ENCODE results near the gene HOXD12.

HOXD12 gene

GRCh38 chr2:176122683-176123410 lies 23.3 kb downstream of the HOXD12 start, which contains the start of gene HOXD9:
HOXD9 (plus strand) TSS chr2:176122719; CDS start chr2:176122769, 50 bp downstream.
- no peak for DNase-seq

DNA sequence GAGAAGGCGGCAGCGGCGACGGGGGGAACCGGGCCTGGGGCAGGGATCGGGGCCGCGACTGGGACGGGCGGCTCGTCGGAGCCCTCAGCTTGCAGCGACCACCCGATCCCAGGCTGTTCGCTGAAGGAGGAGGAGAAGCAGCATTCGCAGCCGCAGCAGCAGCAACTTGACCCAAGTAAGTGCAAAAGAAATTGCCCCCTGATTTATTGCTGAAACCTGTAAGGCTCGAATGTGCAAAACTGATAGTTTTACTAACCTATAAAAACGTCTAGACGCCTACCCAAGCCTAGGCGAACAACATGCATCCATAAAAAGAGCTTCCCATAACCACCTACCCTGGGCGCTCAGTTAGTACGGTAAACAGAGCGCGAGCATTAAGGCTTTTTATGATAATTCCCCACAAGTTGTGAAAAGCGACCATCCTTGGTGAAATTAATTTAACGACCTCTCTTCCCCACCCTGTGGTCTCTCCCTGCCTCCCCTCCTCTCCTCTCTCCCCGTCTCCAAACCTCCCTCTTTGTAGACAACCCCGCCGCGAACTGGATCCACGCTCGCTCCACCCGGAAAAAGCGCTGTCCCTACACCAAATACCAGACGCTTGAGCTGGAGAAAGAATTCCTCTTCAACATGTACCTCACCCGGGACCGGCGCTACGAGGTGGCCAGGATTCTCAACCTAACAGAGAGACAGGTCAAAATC lies 24.0 kb downstream of the HOXD12 start:
- no peak for DNase-seq

DNA sequence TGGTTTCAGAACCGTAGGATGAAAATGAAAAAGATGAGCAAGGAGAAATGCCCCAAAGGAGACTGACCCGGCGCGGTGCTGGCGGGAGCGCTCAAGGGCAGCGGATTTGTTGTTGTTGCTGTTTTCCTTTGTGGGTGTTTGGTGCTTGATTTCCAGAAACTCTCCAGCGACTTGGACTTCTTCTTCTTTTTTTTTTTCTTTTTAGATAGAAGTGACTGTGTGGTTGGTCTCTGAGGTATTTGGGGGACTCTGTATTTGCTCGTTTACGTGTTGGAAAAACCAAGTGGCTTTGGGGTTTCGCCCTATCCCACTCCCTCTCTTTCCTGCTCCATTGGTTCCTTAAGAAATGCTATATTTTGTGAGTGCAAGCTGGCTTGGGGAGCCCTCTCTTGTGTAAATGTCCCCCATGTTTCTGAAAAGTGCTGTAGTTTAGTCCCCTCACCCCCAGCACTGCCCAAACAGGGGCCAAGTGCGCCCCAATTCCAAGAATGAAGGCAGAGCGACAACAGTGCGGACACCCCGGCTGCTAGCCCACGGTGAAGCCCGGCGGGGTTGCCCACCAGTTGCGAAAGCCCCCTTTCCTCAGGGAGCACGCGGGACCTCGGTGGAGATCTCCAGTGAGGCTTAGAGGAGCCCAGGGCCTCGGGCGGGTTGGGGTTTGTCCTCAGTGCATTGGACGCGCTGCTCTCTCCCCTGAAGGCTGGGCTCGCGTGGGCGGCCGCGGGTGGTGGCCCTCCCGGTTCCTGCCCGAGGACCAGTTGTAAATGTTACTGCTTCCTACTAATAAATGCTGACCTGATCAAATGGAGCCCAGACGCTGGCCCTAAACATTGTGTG lies 24.7 kb downstream of the HOXD12 start:
- DNase-seq = no peak

DNA sequence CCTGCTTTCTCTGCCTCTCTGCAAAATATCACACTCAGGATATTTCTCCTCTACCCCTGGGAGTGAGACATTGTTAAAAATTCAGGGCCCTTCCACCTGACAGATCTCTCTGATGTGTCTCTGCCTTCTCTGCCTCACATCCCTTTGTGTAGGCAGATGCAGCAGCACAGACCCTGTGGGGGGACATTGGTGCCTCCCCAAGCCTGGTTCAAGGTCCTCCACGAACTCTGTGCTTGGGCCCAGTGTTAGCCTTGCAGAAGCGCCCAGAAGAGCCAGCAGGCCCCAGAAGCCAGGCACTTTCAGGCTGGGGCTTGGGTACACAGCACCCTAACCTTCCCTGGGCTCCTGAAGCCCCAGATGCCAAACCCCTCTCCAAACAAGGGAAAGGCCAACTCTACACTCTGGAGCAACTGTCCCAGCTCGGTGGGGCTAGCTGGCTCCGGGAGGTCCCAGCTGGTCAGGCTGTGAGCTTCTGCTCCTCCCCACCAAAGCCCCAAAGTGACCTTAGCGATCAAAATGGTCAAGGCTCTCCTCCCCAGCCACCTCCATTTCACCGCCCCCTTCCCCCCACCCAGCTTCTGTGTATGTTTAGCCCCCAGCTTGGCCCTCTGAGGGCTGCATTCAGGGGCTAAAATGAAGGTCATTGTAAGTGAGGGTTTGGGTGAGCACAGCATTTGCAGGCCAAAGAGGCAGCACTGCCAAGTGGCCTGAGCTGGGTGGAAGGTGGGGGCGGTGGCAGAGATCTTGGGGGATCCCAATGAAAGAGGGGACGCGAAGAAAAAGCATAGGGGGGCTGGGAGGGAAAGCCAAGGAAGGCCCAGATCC lies 25.6 kb downstream of the HOXD12 start:
- no peak for DNase-seq

DNA sequence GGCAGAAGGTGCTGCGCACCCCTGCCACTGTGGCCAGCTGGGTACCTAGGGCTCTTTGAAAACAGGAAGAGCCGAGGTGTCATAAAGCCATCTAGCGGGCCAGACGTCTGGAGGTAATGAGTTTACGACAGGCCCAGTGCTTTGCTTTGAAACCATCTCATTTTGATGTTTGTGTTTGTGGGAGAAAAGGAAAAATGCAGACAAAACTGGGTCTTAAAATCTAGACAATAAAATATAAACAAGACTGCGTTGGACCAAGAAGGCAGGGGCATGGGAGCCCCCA lies 26.1 kb downstream of the HOXD12 start:
- no peak for DNase-seq

GRCh38 chr2:176126929-176127773 lies 27.6 kb downstream of the HOXD12 start:
- no peak for DNase-seq

DNA sequence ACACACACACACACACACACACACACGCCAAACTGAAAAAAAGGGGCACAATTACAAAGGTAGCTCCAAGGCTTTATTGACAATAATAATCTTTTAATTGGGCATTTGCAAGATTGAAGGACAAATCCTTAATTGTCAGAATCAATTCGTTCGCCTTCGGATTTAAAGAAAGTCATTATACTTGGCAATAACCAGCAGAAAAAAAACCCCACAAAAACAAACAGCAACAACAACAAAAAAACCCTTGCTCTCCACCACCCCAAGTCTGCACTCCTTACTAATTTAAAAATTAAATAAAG lies 28.1 kb downstream of the HOXD12 start:
- DNase-seq = no peak

DNA sequence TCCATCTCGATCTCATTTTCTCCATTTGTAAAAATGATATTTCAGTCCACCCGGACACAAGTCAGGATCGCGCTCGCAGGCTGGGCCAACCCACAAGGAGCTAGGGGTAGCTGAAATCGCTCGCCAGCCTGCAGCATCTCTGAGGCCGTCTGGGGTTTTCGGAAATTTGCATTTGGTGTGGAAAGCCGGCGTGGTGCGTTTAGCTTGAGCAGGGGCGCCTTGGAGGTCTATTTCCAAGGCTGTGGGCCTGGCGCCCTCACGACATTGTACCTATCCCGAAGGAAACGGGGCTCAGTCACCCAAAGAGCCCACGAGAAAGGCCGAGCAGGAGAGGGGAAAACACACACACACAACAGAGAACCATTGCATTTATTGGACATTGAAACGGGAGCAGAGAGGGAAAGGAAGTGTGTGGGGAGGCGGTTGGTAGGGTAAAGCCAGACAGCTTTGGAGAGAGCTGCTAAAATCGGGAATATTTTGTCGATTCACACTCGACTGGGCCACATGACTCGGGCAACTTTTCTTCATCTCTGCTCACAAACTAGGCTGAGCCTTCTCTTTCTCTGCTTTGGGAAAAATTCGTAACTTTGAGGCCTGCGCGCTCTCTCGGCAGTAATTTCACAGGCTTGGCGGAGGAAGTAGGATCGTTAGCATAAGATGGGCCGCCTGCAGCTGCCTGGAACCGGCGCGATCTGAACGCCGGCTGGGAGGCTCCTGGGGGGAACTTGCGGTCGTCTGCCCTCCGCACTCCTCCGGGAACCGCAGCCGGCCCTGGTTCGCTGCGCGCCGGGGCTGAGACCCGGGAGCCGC lies 28.8 kb downstream of the HOXD12 start:
- no peak for DNase-seq

GRCh38 chr2:176128982-176129796 lies 29.6 kb downstream of the HOXD12 start, which contains the start of gene HOXD8:
HOXD8 (plus strand) TSS chr2:176129705; CDS start chr2:176130367, 662 bp downstream.
- DNase-seq = peak; percentile 90

DNA sequence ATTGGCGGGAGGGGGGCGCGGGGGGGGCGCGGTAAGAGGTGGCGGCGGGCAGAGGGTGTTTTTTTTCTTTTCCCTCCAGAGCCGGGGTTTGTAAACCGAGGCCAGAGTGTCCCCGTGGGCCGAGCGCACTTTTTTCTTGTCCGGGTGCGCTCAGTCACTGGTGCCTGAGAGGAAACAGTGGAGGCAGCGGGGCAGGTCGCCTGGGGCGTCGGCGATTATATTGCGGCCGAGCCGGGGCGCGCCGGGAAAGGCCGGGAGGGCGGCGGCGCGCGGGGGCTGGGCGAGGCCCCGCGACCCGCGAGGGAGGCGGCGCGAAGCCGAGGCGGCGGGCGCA lies 30.2 kb downstream of the HOXD12 start:
- no peak for DNase-seq

- DNase-seq = peak; percentile 81
Observed at GRCh38 chr2:176130147-176130956, 30.8 kb downstream of the HOXD12 start.

GRCh38 chr2:176130957-176131847 lies 31.6 kb downstream of the HOXD12 start:
- no peak for DNase-seq

GRCh38 chr2:176131848-176132158 lies 32.2 kb downstream of the HOXD12 start:
- no peak for DNase-seq

GRCh38 chr2:176132205-176133171 lies 32.9 kb downstream of the HOXD12 start:
- DNase-seq = peak; percentile 40

DNA sequence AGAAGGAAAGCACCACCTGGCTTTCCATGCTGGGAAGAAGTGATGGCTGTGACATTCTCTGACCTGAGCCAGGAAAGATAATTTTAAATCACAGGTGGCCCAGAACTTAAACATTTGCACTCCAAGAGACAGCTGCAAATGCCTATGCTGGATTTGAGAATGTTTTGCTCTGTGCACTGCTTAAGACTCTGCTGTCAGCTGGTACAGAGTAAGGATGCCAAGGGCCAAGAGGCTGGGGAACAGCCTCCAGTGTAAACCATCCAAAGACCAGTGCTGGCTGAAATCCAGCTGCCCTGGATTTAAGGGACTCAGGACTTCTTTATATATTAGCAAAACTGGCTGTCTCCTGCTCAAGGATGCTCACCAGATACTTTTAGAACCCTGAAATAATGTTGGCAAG lies 33.8 kb downstream of the HOXD12 start:
- DNase-seq = no peak

DNA sequence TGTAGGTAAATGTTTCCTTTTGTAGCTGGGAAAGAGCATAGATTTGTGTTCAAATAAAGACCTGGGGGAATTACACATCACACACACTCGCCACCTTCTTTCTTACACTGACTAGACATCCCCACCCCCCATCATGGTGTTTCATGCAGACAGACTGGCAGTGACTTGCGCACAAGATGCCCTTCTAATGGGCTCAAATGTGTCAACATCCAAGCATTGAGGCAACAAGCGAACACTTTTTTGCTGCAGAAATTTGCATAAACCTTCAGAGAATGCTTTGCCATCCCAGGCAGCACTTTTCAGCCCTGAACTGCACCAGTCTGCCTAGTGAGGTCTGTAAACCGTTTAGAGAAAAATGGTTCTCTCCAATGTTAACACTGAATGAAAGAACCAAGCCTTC lies 34.4 kb downstream of the HOXD12 start:
- no peak for DNase-seq

DNA sequence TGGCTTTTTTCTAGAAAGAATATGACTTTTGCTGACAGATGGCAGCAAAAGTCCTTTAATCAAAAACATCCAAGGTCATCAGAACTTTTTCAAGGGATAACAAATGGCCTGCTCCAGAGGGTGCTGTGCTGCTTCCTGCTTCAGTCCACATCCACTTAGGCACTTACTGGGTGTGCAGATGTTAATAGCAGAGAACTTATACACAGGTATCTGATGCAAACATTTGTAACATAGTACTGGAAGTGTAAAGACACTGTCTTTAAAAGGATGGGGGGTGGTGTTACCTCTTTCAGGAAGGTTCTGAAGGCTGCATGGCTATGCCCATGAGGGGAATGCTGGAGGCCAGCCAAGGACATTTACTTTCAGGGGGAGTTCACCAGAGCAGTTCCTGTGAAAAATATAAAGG lies 35.4 kb downstream of the HOXD12 start:
- DNase-seq = peak; percentile 49

All from HCEC 1CT (cell line).